ENCODE results near the gene BRD7. TPM values are rescaled to one million over a fixed set of nuclear protein-coding genes. Genes with fewer than 3 reads are reported as not detected.
A peak's percentile ranks its signal among the peaks of the same experiment; 100 is the strongest.

BRD7 gene
- polyA plus RNA-seq, 2 of the 4 experiments (the other 2 are of a cell fraction), result 60.4 to 94.5 TPM

GRCh38 chr16:50285406-50286003 is 83.3 kb downstream of the BRD7 start (continued):
- TF ChIP-seq E2F6 (IDR thresholded peaks at IDR 0.05; ENCODE audit: borderline replicate concordance, low read depth) (no peak), KDM5A (IDR thresholded peaks at IDR 0.05) (no peak), BCL3 (IDR thresholded peaks at IDR 0.05) (no peak)

- no peak overlapping the region for H3K4me3 ChIP-seq
- no peak overlapping the region for H3K27ac ChIP-seq
- peaks cover 4% of the 10 kb centered on the region; the same call in 1 of the 3 replicates for H3K4me1 ChIP-seq
- FAIRE-seq, result no peak
- no peaks in the 10 kb centered on the region for H3K9me3 ChIP-seq
- 67% methylated on average over 9 of the region's 14 CpGs for WGBS (ENCODE audit: missing lambda C conversion rate)
- ChIA-PET CTCF (interaction anchor here (1.2 to 2.2 kb wide), 2 partner anchors 12 to 16 kb away, joined by 3 to 9 read pairs; no protein-coding TSS in a partner anchor), POLR2A (no interaction called here)
- peak; percentile 22 to 29; a peak in 4 of 6 replicates for ATAC-seq
- DNase-seq (ENCODE audit: low read depth in 1 of 2, low spot score in 1 of 2), result no peak
- no peak for TF ChIP-seq PHF8 (IDR thresholded peaks at IDR 0.05; ENCODE audit: borderline replicate concordance, low read depth)
- TF ChIP-seq CEBPB (IDR thresholded peaks at IDR 0.05), result no peak
- no peak for TF ChIP-seq BCL3 (IDR thresholded peaks at IDR 0.05)
- no peak for TF ChIP-seq EHMT2 (IDR thresholded peaks at IDR 0.05; ENCODE audit: low read depth)
- TF ChIP-seq MAZ (IDR thresholded peaks at IDR 0.05; ENCODE audit: borderline replicate concordance, low read depth, low read length), result no peak
- no peak for TF ChIP-seq ELK1 (IDR thresholded peaks at IDR 0.05; ENCODE audit: low read depth, low read length)
- no peak for TF ChIP-seq USF2 (IDR thresholded peaks at IDR 0.05)
- no peak for TF ChIP-seq RAD21 (conservative IDR thresholded peaks at IDR 0.05 in 1 of 2, IDR thresholded peaks at IDR 0.05 in 1 of 2)
- TF ChIP-seq ZSCAN20 (CRISPR knock-in tag; IDR thresholded peaks at IDR 0.05), result no peak
- no peak for TF ChIP-seq E2F6 (IDR thresholded peaks at IDR 0.05; ENCODE audit: borderline replicate concordance, low read depth)
- no peak for TF ChIP-seq MAX (IDR thresholded peaks at IDR 0.05)
- no peak for TF ChIP-seq NFE2L2 (conservative IDR thresholded peaks at IDR 0.05; ENCODE audit: low read length)
- no peak for TF ChIP-seq TFCP2L1 (CRISPR knock-in tag; IDR thresholded peaks at IDR 0.05)
- no peak for TF ChIP-seq SREBF2 (IDR thresholded peaks at IDR 0.05)
- no peak for TF ChIP-seq CBX2 (IDR thresholded peaks at IDR 0.05; ENCODE audit: borderline replicate concordance, low read depth)
- no peak for TF ChIP-seq ESRRA (IDR thresholded peaks at IDR 0.05; ENCODE audit: borderline replicate concordance, low read length)
- TF ChIP-seq RCOR1 (IDR thresholded peaks at IDR 0.05; ENCODE audit: low read depth, low read length), result no peak
- no peak overlapping the region for H3K4me2 ChIP-seq
These were observed 84.5 kb downstream of the BRD7 start for GRCh38 chr16:50284131-50284911.

All from A549 (cell line).